GM15510 (cell line): ENCODE results near the gene EXOC6.

Source experiments
- POLR2A ChIP-seq: IDR thresholded peaks from 3 replicates; pipeline ENCODE4 v1.6.1; 2011; ENCODE audit warnings: borderline replicate concordance; ENCODE audit not compliant: insufficient read length; ENCODE audit errors: extremely low read depth

EXOC6 gene

DNA sequence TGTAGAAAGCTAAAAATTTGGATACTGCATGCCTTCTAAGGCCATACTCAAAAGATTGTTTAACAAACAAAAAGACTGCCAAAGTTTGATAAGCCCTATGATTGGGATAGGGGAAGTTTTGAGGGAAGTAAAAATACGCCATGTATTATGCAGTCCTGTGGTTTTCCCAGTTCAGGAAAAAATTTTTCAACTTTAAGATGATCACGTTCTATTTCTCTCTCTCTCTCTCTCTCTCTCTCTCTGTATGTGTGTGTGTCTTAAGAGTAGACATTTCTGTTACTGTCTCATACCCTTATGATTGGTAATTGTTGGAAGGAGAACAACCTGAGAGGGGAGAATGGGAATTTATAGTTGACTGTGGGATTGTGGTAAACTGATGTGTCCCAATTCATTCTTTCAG lies 143.2 kb downstream of the EXOC6 start:
- TF ChIP-seq POLR2A, result no peak

DNA sequence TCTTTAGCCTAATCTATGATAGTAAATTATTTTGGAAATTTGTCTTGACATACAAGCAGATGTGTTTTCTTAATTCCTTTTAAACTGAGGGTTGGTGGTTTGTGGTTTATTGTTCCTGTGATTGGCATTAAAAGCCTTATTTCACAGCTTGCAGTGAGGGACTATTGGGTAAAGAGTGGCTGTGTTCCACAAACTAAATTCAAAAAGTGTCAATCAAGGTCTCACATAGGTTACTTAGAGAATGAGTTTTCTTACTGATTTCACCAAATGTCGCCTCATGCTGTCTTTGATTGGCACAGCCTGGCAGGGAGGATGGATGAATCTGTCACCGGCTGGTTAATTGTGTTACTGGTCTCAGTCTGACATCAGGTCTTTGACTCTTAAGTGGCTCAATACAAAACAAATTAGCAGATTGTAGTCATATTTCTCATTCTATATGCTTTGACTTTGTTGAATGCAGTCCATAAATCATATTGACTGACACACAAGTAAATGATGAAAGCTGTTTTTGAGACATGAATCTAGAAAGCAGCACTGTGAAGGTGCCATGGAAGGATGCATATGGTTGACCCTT lies 145.5 kb downstream of the EXOC6 start:
- TF ChIP-seq POLR2A, result no peak

- no peak for TF ChIP-seq POLR2A
Observed at GRCh38 chr10:92995509-92995908, 147.2 kb downstream of the EXOC6 start.

DNA sequence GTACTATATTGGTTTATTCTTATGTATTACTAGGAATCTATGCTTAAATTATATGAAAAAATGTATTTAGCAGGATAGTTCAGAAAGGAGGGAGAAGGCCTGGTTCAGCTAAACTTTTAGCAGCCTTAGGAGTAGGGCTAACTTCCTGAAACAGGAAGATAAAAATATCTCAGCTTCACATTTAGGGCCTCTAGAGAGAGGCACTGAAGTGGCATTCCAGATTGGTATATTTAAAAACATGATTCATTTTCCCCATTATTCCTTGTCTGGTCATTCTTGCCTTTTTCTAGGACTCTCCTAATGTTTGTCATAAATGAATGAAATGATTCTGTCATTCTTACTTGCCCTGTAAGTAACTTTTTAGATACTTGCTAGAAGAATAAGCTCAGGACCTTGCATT lies 149.3 kb downstream of the EXOC6 start:
- TF ChIP-seq POLR2A, result no peak

- no peak for TF ChIP-seq POLR2A
Observed at GRCh38 chr10:92999191-92999590, 150.9 kb downstream of the EXOC6 start.

DNA sequence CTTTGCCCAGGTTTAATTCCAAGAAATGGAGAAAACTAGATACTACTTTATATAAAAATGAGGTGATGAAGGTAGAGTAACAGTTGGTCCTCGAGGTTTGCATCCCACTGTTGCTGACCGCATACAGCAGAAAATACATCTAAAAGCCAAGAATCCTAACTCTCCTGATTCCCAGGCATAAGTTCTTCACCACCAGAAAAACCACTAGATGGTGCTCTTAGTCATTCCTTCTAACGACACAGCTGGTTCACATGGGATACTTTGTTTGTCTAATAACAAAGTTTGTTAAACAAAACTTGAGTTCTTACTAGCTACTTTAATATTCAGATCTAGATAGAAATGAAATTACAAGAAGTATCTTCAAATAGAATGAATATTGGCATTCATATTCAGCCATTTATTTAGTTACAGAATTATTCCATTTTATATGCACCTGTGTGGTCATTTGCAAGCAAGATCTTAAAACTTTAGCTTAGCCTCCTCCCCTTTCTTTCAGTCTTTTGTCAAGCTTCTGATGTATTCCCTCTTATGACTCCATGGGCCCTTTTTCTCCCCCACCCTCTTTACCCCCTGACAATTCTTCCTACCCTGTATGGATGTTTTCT lies 158.2 kb downstream of the EXOC6 start:
- TF ChIP-seq POLR2A, result no peak

DNA sequence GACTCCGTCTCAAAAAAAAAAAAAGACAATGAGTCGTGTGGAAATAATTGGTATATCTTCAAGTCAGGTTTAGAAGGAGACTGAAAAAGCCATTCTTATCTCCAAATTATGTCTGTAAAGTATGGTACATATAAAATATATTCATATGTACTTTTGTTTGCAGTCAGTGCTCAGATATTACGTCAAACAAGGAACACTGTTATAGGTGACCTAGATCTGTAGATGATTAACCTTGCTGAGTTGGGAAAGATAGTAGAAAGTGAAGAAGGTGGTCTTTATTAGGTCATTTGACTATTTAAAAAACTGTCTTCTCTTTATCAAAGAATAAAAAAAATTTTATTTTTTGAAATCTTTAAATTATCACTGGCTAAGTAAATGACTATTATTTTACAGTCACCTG lies 167.4 kb downstream of the EXOC6 start:
- TF ChIP-seq POLR2A, result no peak

GRCh38 chr10:93023013-93023650 lies 174.8 kb downstream of the EXOC6 start:
- no peak for TF ChIP-seq POLR2A

- no peak for TF ChIP-seq POLR2A
Observed at GRCh38 chr10:93026072-93026471, 177.8 kb downstream of the EXOC6 start.

DNA sequence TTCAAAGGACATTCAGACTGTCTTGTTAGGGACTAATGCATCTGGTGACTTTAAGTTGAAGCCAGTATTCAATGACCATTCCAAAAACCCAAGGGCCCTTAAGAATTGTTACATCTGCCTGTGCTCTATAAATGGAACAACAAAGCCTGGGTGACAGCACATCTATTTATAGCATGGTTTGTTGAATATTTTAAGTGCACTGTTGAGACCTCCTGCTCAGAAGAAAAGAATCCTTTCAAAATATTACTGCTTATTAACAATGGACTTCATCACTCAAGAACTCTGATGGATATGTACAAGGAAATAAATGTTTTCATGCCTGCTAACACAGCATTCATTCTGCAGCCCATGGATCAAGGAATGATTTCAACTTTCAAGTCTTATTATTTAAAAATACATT lies 179.2 kb downstream of the EXOC6 start:
- TF ChIP-seq POLR2A, result no peak

- no peak for TF ChIP-seq POLR2A
Observed at GRCh38 chr10:93028883-93029282, 180.6 kb downstream of the EXOC6 start.

GRCh38 chr10:93030409-93030808 lies 182.1 kb downstream of the EXOC6 start:
- no peak for TF ChIP-seq POLR2A

GRCh38 chr10:93032105-93032808 lies 183.9 kb downstream of the EXOC6 start:
- TF ChIP-seq POLR2A, result no peak

- TF ChIP-seq POLR2A, result no peak
Observed at GRCh38 chr10:93032809-93033137, 184.5 kb downstream of the EXOC6 start.

- no peak for TF ChIP-seq POLR2A
Observed at GRCh38 chr10:93034426-93034825, 186.1 kb downstream of the EXOC6 start.

DNA sequence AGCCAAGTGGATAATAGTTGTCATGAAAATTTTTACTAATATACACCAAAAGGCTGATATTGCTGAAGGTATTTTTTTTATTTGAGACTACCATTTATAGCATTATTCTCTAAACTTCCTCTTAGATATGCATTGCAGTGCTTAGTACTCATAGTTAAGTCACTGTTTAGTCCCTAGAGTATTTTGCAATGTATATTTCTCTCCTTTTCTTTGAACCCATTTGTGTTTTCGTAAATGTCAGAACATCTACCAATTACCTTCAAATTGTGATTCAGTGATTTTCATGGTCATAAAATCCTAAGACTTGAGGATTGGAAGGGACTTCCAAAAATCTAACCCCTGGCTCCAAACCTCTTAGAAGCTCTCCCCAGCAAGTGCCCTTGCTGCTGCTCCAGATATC lies 190.8 kb downstream of the EXOC6 start:
- no peak for TF ChIP-seq POLR2A
